Karpas-422 (cell line): ENCODE data around the gene SSTR5. TPM values are rescaled to one million over a fixed set of nuclear protein-coding genes. Genes with fewer than 3 reads are reported as not detected.

ENCODE experiments used
- DNase-seq: peaks from one replicate; pipeline ENCODE4 v3.0.0-alpha.2; 2015
- H2AFZ ChIP-seq: fragments of 200-600 bp; sonication (generic); 2 replicates; pipeline ENCODE4 v1.6.1; 2014; ENCODE audit warnings: antibody characterized with exemption, low read length, mixed read lengths
- H3K27ac ChIP-seq: fragments of 200-600 bp; sonication (generic); 2 replicates; pipeline ENCODE4 v1.5.1; 2014; ENCODE audit warnings: mild to moderate bottlenecking, low read length, moderate library complexity
- H3K27me3 ChIP-seq: fragments of 200-600 bp; sonication (generic); 2 replicates; pipeline ENCODE4 v1.6.1; 2014; ENCODE audit warnings: low read length, mixed read lengths
- H3K36me3 ChIP-seq: fragments of 200-600 bp; sonication (generic); 2 replicates; pipeline ENCODE4 v1.6.1; 2014; ENCODE audit warnings: low read length, mixed read lengths; ENCODE audit not compliant: insufficient read depth
- H3K4me1 ChIP-seq: fragments of 200-600 bp; sonication (generic); 2 replicates; pipeline ENCODE4 v1.6.1; 2014; ENCODE audit warnings: mild to moderate bottlenecking, low read length, mixed read lengths
- H3K4me2 ChIP-seq: fragments of 200-600 bp; sonication (generic); 2 replicates; pipeline ENCODE4 v1.6.1; 2014; ENCODE audit warnings: low read length, low read depth, mild to moderate bottlenecking; ENCODE audit not compliant: poor library complexity, severe bottlenecking
- H3K4me3 ChIP-seq: fragments of 200-600 bp; sonication (generic); 2 replicates; pipeline ENCODE4 v1.5.1; 2014; ENCODE audit warnings: mild to moderate bottlenecking, antibody characterized with exemption, low read length, mixed read lengths
- H3K79me2 ChIP-seq: fragments of 200-600 bp; sonication (generic); 2 replicates; pipeline ENCODE4 v1.6.1; 2014; ENCODE audit warnings: mild to moderate bottlenecking, low read length, mixed read lengths
- H3K9ac ChIP-seq: fragments of 200-600 bp; sonication (generic); 2 replicates; pipeline ENCODE4 v1.6.0; 2014; ENCODE audit warnings: low read length
- H3K9me2 ChIP-seq: fragments of 200-600 bp; sonication (generic), shearing (Covaris generic); replicated peaks from 2 replicates; pipeline ENCODE4 v1.6.0; 2014; ENCODE audit warnings: mild to moderate bottlenecking, low read length, moderate library complexity; ENCODE audit not compliant: insufficient read depth
- H3K9me3 ChIP-seq: fragments of 300-700, 200-600 bp; sonication (generic); 2 replicates; pipeline ENCODE4 v1.6.1; 2014; ENCODE audit warnings: low read length, mixed read lengths
- H4K20me1 ChIP-seq: fragments of 200-600 bp; sonication (generic); 2 replicates; pipeline ENCODE4 v1.6.1; 2014; ENCODE audit warnings: mild to moderate bottlenecking, antibody characterized with exemption, low read length, low read depth; ENCODE audit not compliant: insufficient read depth
- total RNA-seq: library from RNA; depleted of rRNA; stranded (reverse); fragments of >200 nt; shearing (Covaris generic); gene quantifications from 2 replicates; pipeline ENCODE4 v1.2.3, GENCODE V29; 2014; ENCODE audit warnings: low replicate concordance

SSTR5 gene
- total RNA-seq, 1 experiment from 2014 or later, result not detected

- Histone ChIP-seq H3K9me2 (no peaks in the 10 kb centered on the region), H3K9me3 (no peaks in the 10 kb centered on the region), H3K4me1 (no peaks in the 10 kb centered on the region), H3K79me2 (no peaks in the 10 kb centered on the region), H3K4me2 (no peak overlapping the region), H3K27me3 (no peaks in the 10 kb centered on the region), H3K36me3 (no peaks in the 10 kb centered on the region), H4K20me1 (no peaks in the 10 kb centered on the region), H2AFZ (no peak overlapping the region), H3K4me3 (no peak overlapping the region), H3K9ac (no peak overlapping the region), H3K27ac (no peak overlapping the region)
- DNase-seq, result no peak
Measured at GRCh38 chr16:1070084-1070863, 2.3 kb upstream of the SSTR5 start.

DNA sequence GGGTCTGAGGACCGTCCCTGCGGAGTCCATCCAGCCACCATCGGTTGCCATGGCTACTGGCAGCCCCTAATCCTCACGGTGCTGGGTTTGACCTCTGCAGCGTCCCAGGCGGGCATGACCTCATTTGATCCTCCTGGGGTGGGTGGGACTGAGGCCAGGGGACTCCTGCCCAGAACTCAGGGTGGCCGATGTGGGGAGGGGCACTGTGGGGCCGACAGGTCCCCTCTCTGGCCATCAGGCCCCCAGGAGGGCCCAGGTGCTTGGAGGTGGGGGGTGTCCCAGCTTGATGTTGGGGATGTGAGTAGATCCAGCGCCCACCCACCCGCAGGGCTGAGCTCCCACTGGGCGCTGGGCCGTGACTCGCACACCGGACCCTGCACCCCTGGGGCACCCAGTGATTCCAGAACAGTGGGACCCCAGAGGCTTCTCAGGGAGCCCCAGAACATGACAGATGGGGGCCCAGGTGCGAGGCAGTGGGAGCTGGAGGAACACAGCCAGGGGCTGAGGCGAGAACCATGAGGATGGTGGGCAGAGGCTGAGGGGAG, 1.6 kb upstream of the SSTR5 start:
- H3K36me3 ChIP-seq, result no peaks in the 10 kb centered on the region
- no peak overlapping the region for H3K27ac ChIP-seq
- no peaks in the 10 kb centered on the region for H3K79me2 ChIP-seq
- no peaks in the 10 kb centered on the region for H3K9me3 ChIP-seq
- H4K20me1 ChIP-seq, result no peaks in the 10 kb centered on the region
- H2AFZ ChIP-seq, result no peak overlapping the region
- no peak for DNase-seq
- no peak overlapping the region for H3K4me3 ChIP-seq
- no peak overlapping the region for H3K4me2 ChIP-seq
- H3K9me2 ChIP-seq, result no peaks in the 10 kb centered on the region
- no peaks in the 10 kb centered on the region for H3K4me1 ChIP-seq
- H3K27me3 ChIP-seq, result no peaks in the 10 kb centered on the region
- H3K9ac ChIP-seq, result no peak overlapping the region

DNA sequence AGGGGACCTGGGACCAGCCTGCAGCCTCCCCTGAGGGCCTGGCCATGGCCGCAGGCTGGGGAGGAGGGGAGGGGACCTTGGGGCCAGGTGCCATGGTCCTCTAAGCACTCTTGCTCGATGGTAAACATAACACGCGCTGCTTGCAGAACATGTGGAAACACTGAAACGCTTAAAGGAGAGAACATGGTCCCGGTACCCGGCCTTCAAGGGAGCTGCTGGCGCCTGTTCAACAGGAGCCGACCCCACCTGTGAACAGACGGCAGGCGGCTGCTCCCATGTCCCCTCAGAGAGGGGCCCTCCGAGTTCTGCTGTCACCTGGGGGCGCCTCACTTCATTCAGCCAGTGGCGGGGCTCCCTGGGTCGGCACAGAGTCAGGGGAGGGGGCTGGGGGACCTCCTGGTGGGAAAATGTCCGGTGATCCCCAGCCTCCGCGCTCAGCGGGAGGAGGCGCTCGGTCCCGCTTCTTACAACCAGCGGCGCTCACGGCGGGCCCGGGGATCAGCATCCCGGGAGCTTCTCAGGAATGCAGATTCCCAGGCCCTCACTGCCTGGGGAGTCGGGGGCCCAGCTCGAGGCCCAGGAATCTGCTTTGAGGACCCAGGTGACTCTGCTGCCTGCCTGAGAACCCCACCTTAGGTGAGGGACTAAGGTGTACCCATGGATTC, 854 bp upstream of the SSTR5 start:
- Histone ChIP-seq H3K27me3 (no peaks in the 10 kb centered on the region), H3K36me3 (no peaks in the 10 kb centered on the region), H3K9me2 (no peaks in the 10 kb centered on the region), H3K4me1 (no peaks in the 10 kb centered on the region), H3K79me2 (no peaks in the 10 kb centered on the region), H3K9ac (no peak overlapping the region), H4K20me1 (no peaks in the 10 kb centered on the region), H3K27ac (no peak overlapping the region), H3K9me3 (no peaks in the 10 kb centered on the region), H3K4me3 (no peak overlapping the region), H2AFZ (no peak overlapping the region), H3K4me2 (no peak overlapping the region)
- no peak for DNase-seq

DNA sequence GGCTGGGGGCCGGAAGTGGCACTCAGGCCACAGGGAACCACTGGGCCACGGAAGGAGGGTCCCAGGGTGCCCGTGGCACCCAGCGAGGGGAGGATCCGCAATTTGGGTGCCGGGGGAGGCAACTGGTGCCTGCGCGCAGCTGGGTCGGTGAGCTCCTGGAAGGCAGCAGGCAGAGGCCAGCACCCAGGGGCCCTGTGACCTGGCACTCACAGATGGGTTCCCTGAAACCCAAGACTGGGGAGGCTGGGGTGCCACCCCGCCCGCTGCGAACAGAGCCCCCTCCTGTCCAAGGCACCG, 663 bp downstream of the SSTR5 start:
- Histone ChIP-seq H3K4me3 (no peak overlapping the region), H3K9me3 (no peaks in the 10 kb centered on the region), H4K20me1 (no peaks in the 10 kb centered on the region), H3K36me3 (no peaks in the 10 kb centered on the region), H3K27ac (no peak overlapping the region), H3K9ac (no peak overlapping the region), H3K4me1 (no peaks in the 10 kb centered on the region), H3K27me3 (no peaks in the 10 kb centered on the region), H3K9me2 (no peaks in the 10 kb centered on the region), H2AFZ (no peak overlapping the region), H3K79me2 (no peaks in the 10 kb centered on the region), H3K4me2 (no peak overlapping the region)
- no peak for DNase-seq

DNA sequence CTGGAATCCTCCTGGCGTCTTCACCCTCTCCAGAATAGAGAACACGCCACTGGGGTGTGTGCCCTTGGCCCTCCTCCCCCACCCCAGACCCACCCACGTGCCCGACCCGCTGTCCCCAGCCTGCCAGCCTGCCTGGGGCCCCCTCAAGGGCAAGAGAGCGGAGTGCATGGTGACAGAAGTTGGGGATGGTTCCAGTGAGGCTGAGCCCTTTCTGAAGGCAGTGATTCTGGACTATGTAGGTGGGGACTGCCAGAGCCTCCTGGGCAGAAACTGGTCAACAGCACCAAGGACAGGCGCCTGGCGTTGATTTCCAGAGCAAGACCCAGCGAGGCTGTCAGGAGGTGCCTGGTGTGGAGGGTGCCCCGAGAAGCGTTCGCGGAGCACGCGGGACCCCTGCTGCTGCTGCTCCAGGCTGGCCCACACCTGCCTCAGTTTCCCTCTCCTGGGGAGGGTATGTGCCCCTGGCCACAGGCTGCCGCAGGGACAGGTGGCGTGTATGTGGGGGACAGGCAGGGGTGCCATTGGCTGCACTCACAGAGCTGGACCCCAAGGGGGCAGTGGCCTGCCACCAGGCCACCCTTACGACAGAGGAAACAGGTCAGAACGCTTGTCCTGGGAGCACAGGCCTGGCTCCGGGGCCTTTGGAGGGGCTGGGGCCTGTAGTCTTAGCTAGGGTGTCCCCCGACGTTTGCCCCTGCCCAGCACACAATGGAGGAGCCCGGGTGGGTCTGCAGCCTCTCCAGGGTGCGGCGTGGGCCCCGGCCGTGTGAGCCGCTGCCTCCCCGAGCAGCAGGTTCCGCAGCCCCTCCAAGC, 1.2 kb downstream of the SSTR5 start:
- H3K9me3 ChIP-seq, result no peaks in the 10 kb centered on the region

GRCh38 chr16:1074379-1074649, 1.8 kb downstream of the SSTR5 start:
- H3K27ac ChIP-seq, result no peak overlapping the region
- no peak overlapping the region for H3K4me2 ChIP-seq
- no peaks in the 10 kb centered on the region for H4K20me1 ChIP-seq
- no peaks in the 10 kb centered on the region for H3K4me1 ChIP-seq
- no peak for DNase-seq
- no peaks in the 10 kb centered on the region for H3K79me2 ChIP-seq
- H3K9ac ChIP-seq, result no peak overlapping the region
- no peaks in the 10 kb centered on the region for H3K36me3 ChIP-seq
- H2AFZ ChIP-seq, result no peak overlapping the region
- H3K9me2 ChIP-seq, result no peaks in the 10 kb centered on the region
- H3K4me3 ChIP-seq, result no peak overlapping the region
- no peaks in the 10 kb centered on the region for H3K27me3 ChIP-seq
- no peaks in the 10 kb centered on the region for H3K9me3 ChIP-seq

More for the DNA sequence above, 1.2 kb downstream of the SSTR5 start:
- no peaks in the 10 kb centered on the region for H3K36me3 ChIP-seq
- H2AFZ ChIP-seq, result no peak overlapping the region
- H3K9me2 ChIP-seq, result no peaks in the 10 kb centered on the region
- no peak overlapping the region for H3K4me2 ChIP-seq
- H3K4me3 ChIP-seq, result no peak overlapping the region
- no peak for DNase-seq
- no peaks in the 10 kb centered on the region for H3K79me2 ChIP-seq
- H3K27ac ChIP-seq, result no peak overlapping the region
- no peaks in the 10 kb centered on the region for H4K20me1 ChIP-seq
- H3K4me1 ChIP-seq, result no peaks in the 10 kb centered on the region
- H3K27me3 ChIP-seq, result no peaks in the 10 kb centered on the region
- no peak overlapping the region for H3K9ac ChIP-seq

- H3K27me3 ChIP-seq, result no peaks in the 10 kb centered on the region
- DNase-seq, result no peak
- no peak overlapping the region for H3K4me3 ChIP-seq
- no peak overlapping the region for H3K4me2 ChIP-seq
- H3K36me3 ChIP-seq, result no peaks in the 10 kb centered on the region
- no peaks in the 10 kb centered on the region for H4K20me1 ChIP-seq
- H3K4me1 ChIP-seq, result no peaks in the 10 kb centered on the region
- no peaks in the 10 kb centered on the region for H3K9me3 ChIP-seq
- no peak overlapping the region for H2AFZ ChIP-seq
- H3K9ac ChIP-seq, result no peak overlapping the region
- H3K79me2 ChIP-seq, result no peaks in the 10 kb centered on the region
- no peaks in the 10 kb centered on the region for H3K9me2 ChIP-seq
- no peak overlapping the region for H3K27ac ChIP-seq
Measured at GRCh38 chr16:1075546-1075945, 3.0 kb downstream of the SSTR5 start.

DNA sequence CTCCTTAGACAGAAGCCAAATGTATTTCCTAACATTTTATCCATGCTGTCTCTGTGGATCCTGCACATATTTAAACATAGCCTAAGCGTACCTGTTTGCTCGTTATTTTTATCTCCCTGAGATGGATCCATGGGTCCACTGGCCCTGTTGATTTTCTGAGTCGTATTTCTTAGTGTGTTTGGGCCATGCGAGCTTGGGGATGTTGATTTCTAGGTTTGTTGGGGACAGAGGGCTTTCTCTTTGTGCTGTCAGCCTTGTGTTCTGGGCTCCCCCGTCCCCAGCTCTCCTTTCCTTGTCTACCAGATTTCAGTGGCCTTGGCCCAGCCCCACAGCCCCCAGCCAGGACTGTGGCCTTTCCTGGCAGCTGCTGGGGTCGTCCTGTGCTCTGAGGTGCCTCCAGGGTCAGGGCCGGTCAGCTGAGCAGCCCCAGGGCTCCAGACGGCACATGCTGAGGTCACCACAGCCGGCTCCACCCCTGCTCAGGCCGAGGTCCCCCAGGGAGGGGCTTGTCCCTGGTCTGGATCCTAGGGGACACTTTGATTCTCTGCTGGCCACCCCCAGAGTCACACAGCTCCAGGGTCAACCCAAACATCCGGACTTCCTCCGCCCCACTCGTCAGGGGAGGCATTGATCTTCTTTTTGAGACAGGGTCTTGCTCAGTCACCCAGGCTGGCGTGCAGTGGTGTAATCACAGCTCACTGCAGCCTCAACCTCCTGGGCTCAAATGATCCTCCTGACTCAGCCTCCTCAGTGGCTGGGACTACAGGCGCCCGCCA, 4.4 kb downstream of the SSTR5 start:
- Histone ChIP-seq H3K36me3 (no peaks in the 10 kb centered on the region), H3K79me2 (no peaks in the 10 kb centered on the region), H3K9me3 (no peaks in the 10 kb centered on the region), H3K9ac (no peak overlapping the region), H4K20me1 (no peaks in the 10 kb centered on the region), H2AFZ (no peak overlapping the region), H3K27ac (no peak overlapping the region), H3K4me1 (no peaks in the 10 kb centered on the region), H3K4me2 (no peak overlapping the region), H3K9me2 (no peaks in the 10 kb centered on the region), H3K4me3 (no peak overlapping the region), H3K27me3 (no peaks in the 10 kb centered on the region)
- DNase-seq, result no peak
